GM12892 (cell line): ENCODE results near the gene NOSIP.

Experiments used
- POLR2A ChIP-seq: IDR thresholded peaks from 2 replicates; pipeline ENCODE4 v1.6.1; 2011; ENCODE audit warnings: low read depth, low read length, control low read depth
- POLR2AphosphoS5 ChIP-seq: IDR thresholded peaks from 2 replicates; pipeline ENCODE4 v1.6.1; 2011; ENCODE audit warnings: low read depth, low read length, control low read depth
- TAF1 ChIP-seq: IDR thresholded peaks from 2 replicates; pipeline ENCODE4 v1.6.1; 2011; ENCODE audit warnings: low read depth, mild to moderate bottlenecking, control low read depth, low read length, borderline replicate concordance

DNA sequence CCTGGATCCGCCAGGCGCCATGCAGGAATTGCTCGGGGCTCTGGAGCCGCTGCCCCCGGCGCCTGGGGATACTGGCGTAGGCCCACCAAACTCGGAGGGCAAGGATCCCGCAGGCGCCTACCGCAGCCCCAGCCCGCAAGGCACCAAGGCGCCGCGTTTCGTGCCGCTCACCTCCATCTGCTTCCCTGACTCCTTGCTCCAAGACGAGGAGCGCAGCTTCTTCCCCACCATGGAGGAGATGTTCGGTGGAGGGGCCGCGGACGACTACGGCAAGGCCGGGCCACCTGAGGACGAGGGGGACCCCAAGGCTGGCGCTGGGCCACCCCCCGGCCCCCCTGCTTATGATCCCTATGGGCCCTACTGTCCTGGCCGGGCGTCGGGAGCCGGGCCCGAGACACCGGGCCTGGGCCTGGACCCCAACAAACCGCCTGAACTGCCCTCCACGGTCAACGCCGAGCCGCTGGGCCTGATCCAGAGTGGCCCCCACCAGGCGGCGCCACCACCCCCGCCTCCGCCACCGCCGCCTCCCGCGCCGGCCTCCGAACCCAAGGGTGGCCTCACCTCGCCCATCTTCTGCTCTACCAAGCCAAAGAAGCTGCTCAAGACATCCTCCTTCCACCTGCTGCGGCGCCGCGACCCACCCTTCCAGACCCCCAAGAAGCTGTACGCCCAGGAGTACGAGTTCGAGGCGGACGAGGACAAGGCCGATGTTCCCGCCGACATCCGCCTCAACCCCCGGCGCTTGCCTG lies 16.8 kb upstream of the NOSIP start:
- TF ChIP-seq POLR2AphosphoS5 (no peak), POLR2A (no peak), TAF1 (no peak)
